HepG2 (cell line): Measurements from ENCODE around the gene BRIP1. TPM values are rescaled to one million over a fixed set of nuclear protein-coding genes. Genes with fewer than 3 reads are reported as not detected.

Experiments
- KIAA2018 ChIP-seq: sonication (generic); formaldehyde crosslinking; IDR thresholded peaks from 2 replicates; pipeline ENCODE4 v1.5.0; 2020; ENCODE audit warnings: mild to moderate bottlenecking, missing genetic modification reagents, borderline replicate concordance
- polyA plus RNA-seq, 8 experiments: library from polyadenylated mRNA; depleted of rRNA in 3 of 8; stranded (reverse) in 7 of 8; unstranded in 1 of 8; fragments of >200 nt; fragmentation: Illumina TruSeq in 4 of 8; extraction: Trizol in 4 of 8; gene quantifications; 2 replicates each; pipeline versions ENCODE4 v1.2.1 to v1.2.3, GENCODE V29; 2011 to 2016; ENCODE audit warnings: low read depth in 4 of 8, missing spikeins in 1 of 8, mixed read lengths in 1 of 8; ENCODE audit not compliant: insufficient read depth in 1 of 8
- total RNA-seq, 5 experiments: library from RNA; depleted of rRNA; stranded (reverse); fragments of >200 nt; fragmentation: Illumina TruSeq; extraction: Trizol; gene quantifications; 2 replicates each; pipeline ENCODE4 v1.2.3, GENCODE V29; 2016; ENCODE audit warnings: low read depth in 1 of 5

The BRIP1 gene
- total and polyA plus RNA-seq, 2 of the 13 experiments (the other 11 are each of a cell fraction or from before 2014, with no cell fraction given) = 3.8 to 27.7 TPM

GRCh38 chr17:61825448-61826137, 37.7 kb downstream of the BRIP1 start (continued):
- TF ChIP-seq KIAA2018 (CRISPR knock-in tag) = no peak
